WTC11 (cell line): ENCODE results near the gene MBLAC2. TPM values are rescaled to one million over a fixed set of nuclear protein-coding genes. Genes with fewer than 3 reads are reported as not detected.

Source experiments
- ATAC-seq: fragments of 200-7000 bp; cut with Tn5 transposase; 2 replicates; pipeline ENCODE4 v1.10.0; 2021; ENCODE audit warnings: mild to moderate bottlenecking, moderate library complexity
- CTCF ChIA-PET: fragments of 300-600 bp; sonication (Branson Sonifier 250); formaldehyde crosslinking; loops from one replicate; lab custom pipeline; 2021; ENCODE audit warnings: antibody characterized with exemption; lab: Charles Lee
- POLR2A ChIA-PET: fragments of 350-600 bp; sonication (Branson Sonifier 250); formaldehyde crosslinking; loops from one replicate; lab custom pipeline; 2021; ENCODE audit warnings: antibody characterized with exemption; lab: Charles Lee
- DNase-seq: peaks from one replicate; pipeline ENCODE4 v3.0.0; 2021; ENCODE audit warnings: low spot score
- H3K27ac Mint-ChIP-seq: 2 replicates; pipeline ENCODE4 v1.8.0; 2021; ENCODE audit warnings: mixed read lengths
- H3K27me3 Mint-ChIP-seq: 2 replicates; pipeline ENCODE4 v1.8.0; 2021; ENCODE audit warnings: low read depth, mild to moderate bottlenecking, moderate library complexity, mixed read lengths
- H3K36me3 Mint-ChIP-seq: 2 replicates; pipeline ENCODE4 v1.8.0; 2021; ENCODE audit warnings: mixed read lengths
- H3K4me1 Mint-ChIP-seq: 2 replicates; pipeline ENCODE4 v1.8.0; 2022; ENCODE audit warnings: mixed read lengths
- H3K4me3 Mint-ChIP-seq: 2 replicates; pipeline ENCODE4 v1.8.0; 2021; ENCODE audit warnings: mild to moderate bottlenecking, moderate library complexity, mixed read lengths
- H3K9me3 Mint-ChIP-seq: 2 replicates; pipeline ENCODE4 v1.8.0; 2021; ENCODE audit warnings: mixed read lengths
- HMGXB4 ChIP-seq: sonication (generic); formaldehyde crosslinking; IDR thresholded peaks from 2 replicates; pipeline ENCODE4 v1.8.1; 2023; ENCODE audit warnings: mild to moderate bottlenecking, moderate library complexity, missing genetic modification reagents
- MXD4 ChIP-seq: fragments of 250-450 bp; sonication (Bioruptor Pico); IDR thresholded peaks from 2 replicates; pipeline ENCODE4 v1.8.0; 2021; ENCODE audit warnings: mild to moderate bottlenecking, moderate library complexity, borderline replicate concordance
- OVOL2 ChIP-seq: fragments of 250-450 bp; sonication (Bioruptor Pico); IDR thresholded peaks from 2 replicates; pipeline ENCODE4 v1.9.0; 2021; ENCODE audit warnings: mild to moderate bottlenecking, borderline replicate concordance
- TP53 ChIP-seq: sonication (generic); formaldehyde crosslinking; IDR thresholded peaks from 2 replicates; pipeline ENCODE4 v1.8.1; 2023; ENCODE audit warnings: mild to moderate bottlenecking, missing genetic modification reagents
- total RNA-seq: library from RNA; stranded (reverse); gene quantifications from 3 replicates; pipeline ENCODE4 v1.2.3, GENCODE V29; 2021
- TF ChIP-seq, protein P1 (sequence below): sonication (generic); formaldehyde crosslinking; IDR thresholded peaks from 2 replicates; pipeline ENCODE4 v1.8.1; 2023; ENCODE audit warnings: mild to moderate bottlenecking, missing genetic modification reagents, borderline replicate concordance

MBLAC2 gene
- total RNA-seq, 1 experiment from 2014 or later, result 5.9 TPM

DNA sequence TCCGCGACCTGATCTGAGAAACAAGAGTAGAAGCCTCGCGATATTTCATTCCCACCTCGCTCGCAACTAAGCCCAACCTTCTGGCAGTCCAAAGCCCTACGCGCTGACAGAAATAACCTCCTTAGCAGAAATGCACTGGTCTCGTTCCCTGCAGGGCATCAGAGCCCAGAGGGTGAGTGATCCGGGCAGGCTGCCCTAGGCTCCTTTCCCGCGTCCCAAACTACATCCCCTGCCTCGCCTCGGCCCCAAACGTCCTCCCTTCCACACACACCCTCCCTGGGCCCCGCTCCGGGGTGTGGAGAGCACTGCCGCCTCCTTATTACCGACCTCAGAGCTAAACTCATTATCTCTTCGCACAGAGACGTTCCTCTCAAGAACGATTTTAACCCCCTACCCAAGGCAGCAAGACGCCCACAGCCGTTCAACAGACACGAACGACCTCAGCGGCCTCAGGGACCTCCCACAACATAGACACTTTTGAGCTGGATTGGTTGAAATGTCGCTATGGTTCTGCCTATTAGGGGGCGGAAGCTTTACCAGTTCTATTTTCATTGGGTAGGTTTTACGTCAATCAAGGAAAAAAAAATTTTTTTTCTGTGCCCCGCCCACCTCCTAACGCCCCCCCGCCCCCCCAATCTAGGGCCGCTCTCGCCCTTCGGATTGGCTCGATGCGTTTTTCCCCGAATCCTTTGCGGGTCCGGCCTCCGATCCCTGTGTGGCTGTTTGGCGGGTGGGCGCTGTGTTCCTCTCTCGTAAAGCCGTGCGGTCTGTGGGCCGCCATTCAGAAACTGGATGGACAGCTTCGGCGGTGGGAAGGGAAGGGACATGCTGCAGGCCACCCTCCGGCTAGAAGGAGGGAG is 65.0 kb downstream of the MBLAC2 start, which contains the start of gene CETN3 (continued):
- TF ChIP-seq, protein P1, sequence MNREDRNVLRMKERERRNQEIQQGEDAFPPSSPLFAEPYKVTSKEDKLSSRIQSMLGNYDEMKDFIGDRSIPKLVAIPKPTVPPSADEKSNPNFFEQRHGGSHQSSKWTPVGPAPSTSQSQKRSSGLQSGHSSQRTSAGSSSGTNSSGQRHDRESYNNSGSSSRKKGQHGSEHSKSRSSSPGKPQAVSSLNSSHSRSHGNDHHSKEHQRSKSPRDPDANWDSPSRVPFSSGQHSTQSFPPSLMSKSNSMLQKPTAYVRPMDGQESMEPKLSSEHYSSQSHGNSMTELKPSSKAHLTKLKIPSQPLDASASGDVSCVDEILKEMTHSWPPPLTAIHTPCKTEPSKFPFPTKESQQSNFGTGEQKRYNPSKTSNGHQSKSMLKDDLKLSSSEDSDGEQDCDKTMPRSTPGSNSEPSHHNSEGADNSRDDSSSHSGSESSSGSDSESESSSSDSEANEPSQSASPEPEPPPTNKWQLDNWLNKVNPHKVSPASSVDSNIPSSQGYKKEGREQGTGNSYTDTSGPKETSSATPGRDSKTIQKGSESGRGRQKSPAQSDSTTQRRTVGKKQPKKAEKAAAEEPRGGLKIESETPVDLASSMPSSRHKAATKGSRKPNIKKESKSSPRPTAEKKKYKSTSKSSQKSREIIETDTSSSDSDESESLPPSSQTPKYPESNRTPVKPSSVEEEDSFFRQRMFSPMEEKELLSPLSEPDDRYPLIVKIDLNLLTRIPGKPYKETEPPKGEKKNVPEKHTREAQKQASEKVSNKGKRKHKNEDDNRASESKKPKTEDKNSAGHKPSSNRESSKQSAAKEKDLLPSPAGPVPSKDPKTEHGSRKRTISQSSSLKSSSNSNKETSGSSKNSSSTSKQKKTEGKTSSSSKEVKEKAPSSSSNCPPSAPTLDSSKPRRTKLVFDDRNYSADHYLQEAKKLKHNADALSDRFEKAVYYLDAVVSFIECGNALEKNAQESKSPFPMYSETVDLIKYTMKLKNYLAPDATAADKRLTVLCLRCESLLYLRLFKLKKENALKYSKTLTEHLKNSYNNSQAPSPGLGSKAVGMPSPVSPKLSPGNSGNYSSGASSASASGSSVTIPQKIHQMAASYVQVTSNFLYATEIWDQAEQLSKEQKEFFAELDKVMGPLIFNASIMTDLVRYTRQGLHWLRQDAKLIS (CRISPR knock-in tag), result no peak
- TF ChIP-seq MXD4 (CRISPR knock-in tag) (no peak), TP53 (CRISPR knock-in tag) (peak; percentile 30; the same call in 1 of the 2 replicates)

GRCh38 chr5:90408571-90409317 is 65.8 kb downstream of the MBLAC2 start:
- Mint-ChIP-seq H3K36me3 (peaks cover 8% of the 10 kb centered on the region), H3K4me1 (peaks cover 19% of the 10 kb centered on the region), H3K27ac (no peak overlapping the region), H3K27me3 (no peaks in the 10 kb centered on the region), H3K9me3 (no peaks in the 10 kb centered on the region), H3K4me3 (no peak overlapping the region)
- CTCF ChIA-PET, result interaction anchor here (1.0 to 1.4 kb wide), 2 partner anchors 18 to 78 kb away, joined by 3 read pairs; no protein-coding TSS in a partner anchor
- peak; percentile 2 for ATAC-seq
- POLR2A ChIA-PET, result interaction anchor here (0.6 to 1.5 kb wide), 3 partner anchors 13 to 972 kb away, joined by 3 to 7 read pairs (median 7); no protein-coding TSS in a partner anchor
- no peak for DNase-seq
- no peak for TF ChIP-seq OVOL2 (CRISPR knock-in tag)
- TF ChIP-seq HMGXB4 (CRISPR knock-in tag), result 0 out of 2 replicates have a peak, but pooled peaks have one; percentile 4

Other genes starting within 250 kb of the MBLAC2 start
- gene CETN3, start 65.0 kb downstream of the MBLAC2 start, total RNA-seq, result 42.2 to 49.0 TPM (median 48.5 TPM) in 3 replicates
- gene POLR3G, start 93 bp upstream of the MBLAC2 start, total RNA-seq, result 61.0 to 95.4 TPM (median 63.6 TPM) in 3 replicates
- 13.4 to 15.8 TPM (median 14.8 TPM) in 3 replicates for gene LYSMD3, start 54.8 kb upstream of the MBLAC2 start, total RNA-seq
- 69.5 to 74.5 TPM (median 69.8 TPM) in 3 replicates for gene ADGRV1, start 84.0 kb upstream of the MBLAC2 start, total RNA-seq